GM18499 (cell line): ENCODE data around the gene KPRP.

Source experiments
- ATAC-seq: cut with Tn5 transposase; IDR thresholded peaks from one replicate; pipeline ENCODE4 v1.9.1; 2021; ENCODE audit warnings: moderate number of reproducible peaks; ENCODE audit not compliant: insufficient read depth, unreplicated experiment

KPRP gene

DNA sequence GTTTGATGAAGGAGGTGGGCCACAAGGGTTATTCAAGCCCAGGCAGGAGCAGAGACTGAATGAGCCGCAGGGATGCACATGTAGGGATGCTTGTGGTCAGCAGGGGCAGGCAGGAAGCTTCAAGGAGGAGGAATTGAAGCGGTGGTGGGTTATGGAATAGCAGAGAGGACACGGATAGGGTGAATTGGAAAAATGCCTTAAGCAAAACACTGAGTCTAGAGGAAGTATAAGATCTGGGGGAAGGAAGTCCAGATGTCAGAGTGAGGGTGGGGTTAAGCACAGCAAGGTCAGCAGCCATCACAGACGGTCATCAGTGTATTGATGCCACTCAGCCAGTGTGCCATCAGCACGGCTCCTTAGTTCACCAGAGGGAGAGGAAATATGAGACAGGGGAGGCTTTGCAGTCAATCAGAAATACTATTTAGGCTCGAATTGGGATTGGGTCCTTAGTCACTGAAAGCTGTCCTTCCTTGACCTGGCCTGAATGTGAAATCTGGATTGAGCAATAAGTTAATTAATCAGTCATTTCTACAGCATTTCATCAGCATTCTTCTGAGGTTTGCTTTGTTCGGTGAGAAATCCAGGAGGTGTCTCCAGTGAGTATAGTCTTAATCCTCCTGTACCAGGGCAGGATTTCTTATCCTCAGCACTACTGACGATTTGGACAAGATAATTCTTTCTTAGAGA lies 11.2 kb downstream of the KPRP start:
- ATAC-seq, result no peak

DNA sequence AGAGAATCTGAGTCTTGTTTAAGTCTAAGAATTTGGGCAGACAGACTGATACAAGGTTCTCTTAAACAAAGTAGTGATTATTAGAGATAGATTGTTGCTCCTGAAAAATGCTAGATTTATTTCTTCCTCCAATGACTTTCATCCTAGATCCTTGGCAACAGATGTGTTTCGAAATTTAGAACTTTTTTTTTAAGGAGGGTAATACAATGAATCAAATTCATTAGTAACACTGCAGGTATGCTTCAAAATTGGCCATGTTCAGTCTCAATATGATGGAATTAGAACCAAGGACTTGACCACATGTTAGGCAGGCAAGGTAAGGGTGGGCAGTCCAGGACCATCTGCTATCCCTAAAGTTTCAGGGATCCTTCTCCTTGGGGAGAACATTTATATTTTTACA lies 12.6 kb downstream of the KPRP start:
- ATAC-seq, result no peak

DNA sequence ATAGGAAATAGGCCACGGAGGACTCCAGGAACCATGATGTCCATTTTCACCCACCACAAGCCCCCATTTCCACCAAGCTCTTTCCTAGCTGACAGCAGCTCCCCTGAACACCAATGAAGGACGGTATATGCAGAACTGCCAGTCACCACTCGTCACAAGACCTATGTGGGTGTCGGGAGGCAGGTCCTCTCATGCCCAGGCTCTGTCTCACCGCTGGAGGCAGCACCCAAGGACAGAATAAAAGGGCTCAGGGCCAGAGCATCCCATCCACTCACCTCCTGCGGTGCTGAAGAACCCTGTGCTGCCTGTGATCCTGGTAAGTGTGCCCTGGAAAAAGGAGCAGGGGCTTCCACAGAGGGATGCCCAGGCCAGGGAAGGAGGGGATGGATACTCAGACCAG lies 17.1 kb downstream of the KPRP start, which contains the start of gene LCE1F:
Gene LCE1F (plus strand): TSS at position 266 of the 400 bp plus-strand sequence. CDS start 1,232 bp downstream, outside the sequence.
- ATAC-seq, result no peak

DNA sequence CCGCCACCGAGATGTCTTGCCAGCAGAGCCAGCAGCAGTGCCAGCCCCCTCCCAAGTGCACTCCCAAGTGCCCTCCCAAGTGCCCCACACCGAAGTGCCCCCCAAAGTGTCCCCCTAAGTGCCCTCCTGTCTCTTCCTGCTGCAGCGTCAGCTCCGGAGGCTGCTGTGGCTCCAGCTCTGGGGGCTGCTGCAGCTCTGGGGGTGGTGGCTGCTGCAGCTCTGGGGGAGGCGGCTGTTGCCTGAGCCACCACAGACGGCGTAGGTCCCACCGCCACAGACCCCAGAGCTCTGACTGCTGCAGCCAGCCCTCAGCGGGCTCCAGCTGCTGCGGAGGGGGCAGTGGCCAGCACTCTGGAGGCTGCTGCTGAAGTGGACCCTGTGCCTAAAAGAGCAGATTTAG lies 18.5 kb downstream of the KPRP start:
- ATAC-seq, result no peak

DNA sequence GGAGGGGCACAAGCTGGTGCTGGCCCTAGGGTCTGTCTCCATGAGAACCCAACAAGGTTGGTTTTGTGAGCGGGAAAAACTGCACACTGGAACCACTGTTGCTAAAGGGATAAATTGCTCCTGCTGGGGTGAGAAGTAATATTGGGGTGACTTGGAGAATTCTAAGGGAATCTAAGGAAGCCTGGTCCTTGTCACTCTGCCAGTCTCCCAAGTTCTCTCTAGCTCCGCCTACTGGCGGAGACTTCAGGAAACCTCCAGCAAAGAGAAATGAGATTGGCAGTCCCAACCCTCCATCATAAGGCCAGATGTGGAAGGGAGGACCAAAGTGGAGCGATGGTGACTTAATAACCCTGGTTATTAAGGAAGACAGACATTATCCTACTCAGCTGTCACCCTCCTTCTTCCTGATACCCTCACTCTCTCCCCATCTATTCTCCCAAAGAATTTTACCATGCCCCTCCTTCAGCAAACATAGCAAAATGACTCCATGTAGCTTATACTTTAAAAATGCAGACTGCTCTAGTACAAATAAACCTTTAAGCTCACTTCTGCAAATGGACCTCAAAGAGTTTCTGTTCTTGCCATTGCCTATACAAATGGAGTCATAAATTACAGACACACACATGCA lies 19.8 kb downstream of the KPRP start:
- ATAC-seq, result no peak

DNA sequence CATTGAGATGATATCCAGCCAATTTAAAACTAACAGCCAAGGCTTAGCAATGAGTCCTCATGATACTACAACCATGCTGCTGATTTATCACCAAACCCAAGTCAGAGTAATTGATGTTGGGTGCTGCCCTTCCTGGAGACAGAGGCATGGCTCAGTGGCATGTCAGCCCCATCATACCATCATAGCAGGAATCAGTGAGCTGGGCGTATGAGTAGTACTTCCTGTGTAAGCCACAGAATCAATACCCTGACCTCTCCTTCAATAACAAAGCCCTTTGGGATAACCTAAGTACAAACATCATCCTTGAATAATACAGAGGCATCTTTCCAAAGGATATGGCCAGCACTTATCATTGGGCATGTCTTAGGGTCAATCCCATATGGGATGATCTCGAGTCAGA lies 25.3 kb downstream of the KPRP start:
- no peak for ATAC-seq

DNA sequence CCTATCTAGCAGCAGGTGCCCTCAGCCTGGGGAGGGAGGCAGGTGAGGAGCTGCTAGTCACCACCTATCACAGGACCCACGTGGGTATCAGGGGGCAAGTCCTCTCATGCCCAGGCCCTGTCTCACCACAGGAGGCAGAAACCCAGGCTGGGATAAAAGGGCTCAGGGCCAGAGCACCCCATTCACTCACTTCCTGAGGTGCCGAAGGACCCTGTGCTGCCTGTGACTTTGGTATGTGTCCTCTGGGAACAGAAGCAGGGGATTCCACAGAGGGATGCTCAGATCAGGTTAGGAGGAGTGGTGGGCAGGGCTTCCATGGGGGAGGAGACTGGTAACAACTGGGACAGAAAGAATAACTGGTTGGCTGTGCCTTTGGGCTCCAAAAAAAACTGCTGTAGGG lies 28.3 kb downstream of the KPRP start, which contains the start of gene LCE1E:
Gene LCE1E (plus strand): TSS at position 181 of the 400 bp plus-strand sequence. CDS start 1,043 bp downstream, outside the sequence.
- ATAC-seq, result no peak

DNA sequence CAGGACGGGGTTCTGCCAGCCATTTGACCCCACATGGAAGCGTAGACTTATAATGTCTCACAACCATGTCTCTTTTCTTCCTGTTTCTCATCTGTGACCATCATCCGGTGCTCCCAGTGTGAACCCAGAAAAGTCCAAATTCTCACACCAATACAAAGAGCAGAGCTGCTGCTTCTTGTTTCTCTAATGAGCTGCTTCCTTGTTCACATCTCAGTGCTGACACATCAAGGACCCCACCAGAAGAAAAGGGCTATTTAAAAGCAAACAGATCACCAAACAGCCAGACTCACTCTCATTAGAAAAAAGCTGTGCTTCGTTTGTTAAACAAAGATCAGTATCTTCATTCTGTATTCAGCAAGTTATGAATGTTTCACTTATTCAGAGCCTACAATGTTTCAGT lies 37.9 kb downstream of the KPRP start:
- no peak for ATAC-seq

DNA sequence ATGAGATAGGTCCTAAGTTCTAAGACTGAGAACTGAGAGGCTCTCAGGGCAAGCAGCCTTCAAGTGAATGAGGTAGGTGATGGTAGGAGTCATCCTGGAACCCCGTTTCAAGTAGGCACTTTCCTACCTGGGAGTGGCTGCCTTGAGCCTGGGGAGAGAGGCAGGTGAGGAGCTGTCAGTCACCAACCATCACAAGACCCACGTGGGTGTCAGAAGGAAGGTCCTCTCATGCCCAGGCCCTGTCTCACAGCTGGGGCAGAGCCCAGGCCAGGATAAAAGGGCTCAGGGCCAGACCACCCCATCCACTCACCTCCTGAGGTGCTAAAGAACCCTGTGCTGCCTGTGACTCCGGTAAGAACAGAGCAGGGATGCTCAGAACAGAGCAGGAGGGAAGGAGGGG lies 38.6 kb downstream of the KPRP start, which contains the start of gene LCE1D:
Gene LCE1D (plus strand): TSS at position 301 of the 400 bp plus-strand sequence. CDS start 1,074 bp downstream, outside the sequence.
- ATAC-seq, result no peak

DNA sequence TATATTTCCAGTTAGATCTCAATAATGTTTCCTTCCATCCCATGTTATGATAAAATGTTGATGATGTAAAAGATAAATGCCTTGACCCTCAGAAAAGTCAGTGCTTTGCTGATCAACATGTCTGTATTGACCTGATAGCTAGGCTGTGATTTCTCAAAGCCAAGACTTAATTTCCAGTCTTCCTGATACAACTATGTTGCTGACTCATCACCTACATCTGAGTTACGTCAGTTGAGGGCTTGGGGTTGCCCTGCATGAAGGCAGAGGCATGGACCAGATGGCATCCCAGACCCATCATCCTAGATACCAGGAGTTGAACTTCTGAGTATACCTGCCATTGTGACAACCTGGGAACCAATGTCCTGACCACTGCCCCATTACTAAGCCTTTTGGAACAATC lies 43.5 kb downstream of the KPRP start:
- ATAC-seq, result no peak

DNA sequence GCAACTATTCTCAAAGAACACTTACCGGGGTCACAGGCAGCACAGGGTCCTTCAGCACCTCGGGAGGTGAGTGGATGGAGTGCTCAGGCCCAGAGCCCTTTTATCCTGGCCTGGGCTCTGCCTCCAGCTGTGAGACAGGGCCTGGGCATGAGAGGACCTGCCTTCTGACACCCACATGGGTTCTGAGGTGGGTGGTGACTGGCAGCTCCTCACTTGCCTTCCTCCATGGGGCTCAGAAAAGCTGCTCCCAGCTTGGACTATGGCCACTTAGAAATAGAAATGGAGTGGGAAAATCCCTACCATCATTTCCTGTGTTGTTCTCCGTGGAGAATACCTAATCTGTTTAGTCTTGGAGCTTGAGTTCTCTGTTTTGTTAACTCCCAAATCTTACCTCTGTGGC lies 48.8 kb downstream of the KPRP start, which contains the start of gene LCE1C:
Gene LCE1C (minus strand): TSS at position 76 of the 400 bp plus-strand sequence. CDS start 1,173 bp downstream, outside the sequence.
- no peak for ATAC-seq

DNA sequence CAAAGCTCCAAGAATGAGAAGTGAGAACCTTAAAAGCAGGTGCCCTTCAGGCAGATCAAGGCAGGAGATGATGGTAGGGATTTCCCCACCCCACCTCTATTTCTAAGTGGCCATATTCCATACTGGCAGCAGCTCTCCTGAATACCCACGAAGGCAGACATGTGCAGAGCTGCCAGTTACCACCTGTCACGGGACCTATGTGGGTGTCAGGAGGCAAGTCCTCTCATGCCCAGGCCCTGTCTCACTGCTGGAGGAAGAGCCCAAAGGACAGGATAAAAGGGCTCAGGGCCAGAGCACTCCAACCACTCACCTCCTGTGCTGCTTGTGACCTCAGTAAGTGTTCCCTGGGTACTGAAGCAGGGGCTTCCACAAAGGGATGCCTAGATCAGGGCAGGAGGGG lies 53.2 kb downstream of the KPRP start:
- no peak for ATAC-seq
